K562 (cell line): ENCODE measurements around the gene SCAMP3. TPM values are rescaled to one million over a fixed set of nuclear protein-coding genes. Genes with fewer than 3 reads are reported as not detected.

Source experiments
- DNMT1 ChIP-seq: fragments of 450-650 bp; IDR thresholded peaks from 2 replicates; pipeline ENCODE4 v1.6.1; 2016; ENCODE audit warnings: antibody characterized with exemption, mild to moderate bottlenecking
- E2F3 ChIP-seq: fragments of 250-450 bp; sonication (Bioruptor Pico); IDR thresholded peaks from 2 replicates; pipeline ENCODE4 v1.4.0; 2020; ENCODE audit warnings: mild to moderate bottlenecking
- HDAC6 ChIP-seq: IDR thresholded peaks from 2 replicates; pipeline ENCODE4 v1.6.1; 2012; ENCODE audit warnings: low read depth, mild to moderate bottlenecking, control low read depth, inconsistent platforms, low read length, moderate library complexity
- MECOM ChIP-seq: fragments of 250-450 bp; sonication (Bioruptor Pico); IDR thresholded peaks from 2 replicates; pipeline ENCODE4 v1.8.0; 2022; ENCODE audit warnings: inconsistent platforms
- MYBL2 ChIP-seq, 2 experiments: fragments of 450-650 bp in 1 of 2; sonication (generic) in 1 of 2; formaldehyde crosslinking in 1 of 2; IDR thresholded peaks; 2 replicates each; pipeline versions ENCODE4 v1.6.1 to v1.8.1; 2017 to 2022; ENCODE audit warnings: borderline replicate concordance in 1 of 2, inconsistent platforms in 1 of 2, low read depth in 1 of 2, mild to moderate bottlenecking in 1 of 2, missing genetic modification reagents in 1 of 2, moderate library complexity in 1 of 2
- NEUROD1 ChIP-seq: fragments of 150-350 bp; IDR thresholded peaks from 2 replicates; pipeline ENCODE4 v1.6.1; 2014; ENCODE audit warnings: borderline replicate concordance, low read length, low read depth; ENCODE audit not compliant: partially characterized antibody
- POLR2G ChIP-seq: fragments of 200-400 bp; formaldehyde crosslinking; IDR thresholded peaks from 2 replicates; pipeline ENCODE4 v1.6.1; 2017; ENCODE audit warnings: low read depth, mild to moderate bottlenecking, antibody characterized with exemption, low read length, moderate library complexity
- PREB ChIP-seq: sonication (generic); formaldehyde crosslinking; IDR thresholded peaks from 2 replicates; pipeline ENCODE4 v1.8.1; 2023; ENCODE audit warnings: mild to moderate bottlenecking, missing genetic modification reagents
- RNF2 ChIP-seq: sonication (generic); IDR thresholded peaks from 2 replicates; pipeline ENCODE4 v1.6.1; 2016
- TAL1 ChIP-seq: fragments of 450-650 bp; IDR thresholded peaks from 2 replicates; pipeline ENCODE4 v1.6.1; 2016; ENCODE audit warnings: mild to moderate bottlenecking
- TCF7L2 ChIP-seq: fragments of 150-350 bp; IDR thresholded peaks from 2 replicates; pipeline ENCODE4 v1.6.1; 2016; ENCODE audit warnings: low read depth, mild to moderate bottlenecking, low read length, moderate library complexity
- ZBED1 ChIP-seq: IDR thresholded peaks from 2 replicates; pipeline ENCODE4 v1.6.1; 2014
- ZNF134 ChIP-seq: fragments of 250-450 bp; sonication (Bioruptor Pico); conservative IDR thresholded peaks from 2 replicates; pipeline ENCODE4 v1.4.0; 2020
- ZNF764 ChIP-seq: fragments of 250-450 bp; sonication (Bioruptor Pico); IDR thresholded peaks from 2 replicates; pipeline ENCODE4 v1.4.0; 2020; ENCODE audit warnings: low read depth, mild to moderate bottlenecking, moderate library complexity
- polyA plus RNA-seq, 8 experiments: library from polyadenylated mRNA; depleted of rRNA in 4 of 8; stranded (reverse) in 5 of 8; unstranded in 3 of 8; fragments of >200 nt; fragmentation: Nextera tagmentation in 2 of 8; fragmentation: Illumina TruSeq in 1 of 8; extraction: Ambion mirVana in 2 of 8; extraction: Trizol in 1 of 8; gene quantifications; 2 replicates each; pipeline versions ENCODE4 v1.2.1 to v1.2.3, GENCODE V29; 2011 to 2014; ENCODE audit warnings: inconsistent platforms in 1 of 8, missing spikeins in 1 of 8
- total RNA-seq, 7 experiments: library from RNA; depleted of rRNA in 6 of 7; stranded (reverse); fragments of >200 nt in 6 of 7; fragmentation: Illumina TruSeq in 2 of 7; extraction: Trizol in 2 of 7; gene quantifications; 2 replicates each; pipeline versions ENCODE4 v1.2.1 to v1.2.3, GENCODE V29; 2011 to 2021; ENCODE audit warnings: low replicate concordance in 1 of 7
- TF ChIP-seq, protein P1 (sequence below): fragments of 450-650 bp; IDR thresholded peaks from 2 replicates; pipeline ENCODE4 v1.7.0; 2016; ENCODE audit warnings: borderline replicate concordance
- TF ChIP-seq, protein P2 (sequence below): fragments of 450-650 bp; formaldehyde crosslinking; IDR thresholded peaks from 2 replicates; pipeline ENCODE4 v1.4.0; 2022; ENCODE audit warnings: missing genetic modification characterization
- TF ChIP-seq, protein P3 (sequence below): fragments of 450-650 bp; IDR thresholded peaks from 2 replicates; pipeline ENCODE4 v1.6.1; 2016
- TF ChIP-seq, protein P4 (sequence below): sonication (generic); formaldehyde crosslinking; IDR thresholded peaks from 2 replicates; pipeline ENCODE4 v1.8.0; 2022; ENCODE audit warnings: missing genetic modification reagents, mild to moderate bottlenecking, moderate library complexity, borderline replicate concordance

Gene SCAMP3
- total and polyA plus RNA-seq, 9 of the 15 experiments (the other 6 are each of a cell fraction or from before 2014, with no cell fraction given) = 14.2 to 131 (median 86.1) TPM

DNA sequence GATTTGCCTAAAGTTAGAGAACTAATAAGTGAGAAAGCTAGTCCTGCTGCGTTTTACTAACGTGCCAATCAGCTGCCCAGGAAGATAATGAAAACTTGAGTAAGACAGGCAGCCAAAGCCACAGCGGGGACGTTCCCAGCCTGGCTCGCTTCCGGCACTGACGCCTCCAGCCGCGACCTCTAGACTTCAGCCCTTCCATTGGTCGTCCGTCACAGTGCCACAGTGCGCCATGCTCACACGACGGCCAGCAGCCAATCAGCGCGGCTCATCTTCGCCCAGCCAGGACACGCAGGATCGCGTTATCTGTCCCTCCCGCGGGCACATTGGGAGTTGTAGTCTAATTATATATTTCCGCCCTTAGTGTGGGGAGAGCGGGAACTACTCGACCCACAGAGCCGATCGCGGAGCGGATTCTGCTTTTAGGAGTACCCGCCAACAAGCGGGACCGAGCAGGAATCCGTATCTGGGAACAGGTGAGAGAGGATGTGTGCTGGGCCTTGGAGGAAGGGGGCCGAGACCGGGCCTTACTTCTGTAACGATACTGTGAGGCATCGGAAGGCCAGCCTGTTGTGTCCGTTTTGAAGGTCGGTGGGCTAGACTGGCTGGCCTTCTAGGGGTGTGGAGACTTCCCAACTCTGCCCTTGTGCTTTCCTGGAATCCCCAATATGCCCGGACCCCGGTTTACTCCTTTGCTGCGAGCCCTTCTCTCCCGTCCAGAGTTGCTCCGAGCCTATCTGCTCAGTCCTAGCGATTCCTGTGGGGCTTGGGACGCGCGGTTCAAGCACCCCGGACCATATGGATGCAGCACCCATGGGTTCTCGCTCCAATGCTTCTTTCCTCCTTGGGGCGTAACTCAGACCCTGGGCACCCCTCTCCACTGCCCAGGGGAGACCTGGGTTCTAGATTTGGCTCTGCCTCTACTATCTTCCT is 46.6 kb upstream of the SCAMP3 start, which contains the start of gene FDPS (continued):
- peak; percentile 86 for TF ChIP-seq POLR2G
- no peak for TF ChIP-seq MYBL2 (IDR thresholded peaks at IDR 0.05; ENCODE audit: low read depth)
- TF ChIP-seq MYBL2 (CRISPR knock-in tag; IDR thresholded peaks at IDR 0.05; ENCODE audit: borderline replicate concordance) = no peak
- no peak for TF ChIP-seq TAL1
- TF ChIP-seq MECOM (CRISPR knock-in tag) = no peak
- TF ChIP-seq, protein P1, sequence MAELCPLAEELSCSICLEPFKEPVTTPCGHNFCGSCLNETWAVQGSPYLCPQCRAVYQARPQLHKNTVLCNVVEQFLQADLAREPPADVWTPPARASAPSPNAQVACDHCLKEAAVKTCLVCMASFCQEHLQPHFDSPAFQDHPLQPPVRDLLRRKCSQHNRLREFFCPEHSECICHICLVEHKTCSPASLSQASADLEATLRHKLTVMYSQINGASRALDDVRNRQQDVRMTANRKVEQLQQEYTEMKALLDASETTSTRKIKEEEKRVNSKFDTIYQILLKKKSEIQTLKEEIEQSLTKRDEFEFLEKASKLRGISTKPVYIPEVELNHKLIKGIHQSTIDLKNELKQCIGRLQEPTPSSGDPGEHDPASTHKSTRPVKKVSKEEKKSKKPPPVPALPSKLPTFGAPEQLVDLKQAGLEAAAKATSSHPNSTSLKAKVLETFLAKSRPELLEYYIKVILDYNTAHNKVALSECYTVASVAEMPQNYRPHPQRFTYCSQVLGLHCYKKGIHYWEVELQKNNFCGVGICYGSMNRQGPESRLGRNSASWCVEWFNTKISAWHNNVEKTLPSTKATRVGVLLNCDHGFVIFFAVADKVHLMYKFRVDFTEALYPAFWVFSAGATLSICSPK = no peak
- TF ChIP-seq, protein P2, sequence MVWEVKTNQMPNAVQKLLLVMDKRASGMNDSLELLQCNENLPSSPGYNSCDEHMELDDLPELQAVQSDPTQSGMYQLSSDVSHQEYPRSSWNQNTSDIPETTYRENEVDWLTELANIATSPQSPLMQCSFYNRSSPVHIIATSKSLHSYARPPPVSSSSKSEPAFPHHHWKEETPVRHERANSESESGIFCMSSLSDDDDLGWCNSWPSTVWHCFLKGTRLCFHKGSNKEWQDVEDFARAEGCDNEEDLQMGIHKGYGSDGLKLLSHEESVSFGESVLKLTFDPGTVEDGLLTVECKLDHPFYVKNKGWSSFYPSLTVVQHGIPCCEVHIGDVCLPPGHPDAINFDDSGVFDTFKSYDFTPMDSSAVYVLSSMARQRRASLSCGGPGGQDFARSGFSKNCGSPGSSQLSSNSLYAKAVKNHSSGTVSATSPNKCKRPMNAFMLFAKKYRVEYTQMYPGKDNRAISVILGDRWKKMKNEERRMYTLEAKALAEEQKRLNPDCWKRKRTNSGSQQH (CRISPR knock-in tag) = 0 out of 2 replicates have a peak, but pooled peaks have one; percentile 9
- peak; percentile 56; the same call in 1 of the 2 replicates for TF ChIP-seq ZBED1
- no peak for TF ChIP-seq ZNF134 (CRISPR knock-in tag)
- no peak for TF ChIP-seq RNF2
- 0 out of 2 replicates have a peak, but pooled peaks have one; percentile 49 for TF ChIP-seq E2F3 (CRISPR knock-in tag)
- TF ChIP-seq HDAC6 = no peak
- TF ChIP-seq, protein P3, sequence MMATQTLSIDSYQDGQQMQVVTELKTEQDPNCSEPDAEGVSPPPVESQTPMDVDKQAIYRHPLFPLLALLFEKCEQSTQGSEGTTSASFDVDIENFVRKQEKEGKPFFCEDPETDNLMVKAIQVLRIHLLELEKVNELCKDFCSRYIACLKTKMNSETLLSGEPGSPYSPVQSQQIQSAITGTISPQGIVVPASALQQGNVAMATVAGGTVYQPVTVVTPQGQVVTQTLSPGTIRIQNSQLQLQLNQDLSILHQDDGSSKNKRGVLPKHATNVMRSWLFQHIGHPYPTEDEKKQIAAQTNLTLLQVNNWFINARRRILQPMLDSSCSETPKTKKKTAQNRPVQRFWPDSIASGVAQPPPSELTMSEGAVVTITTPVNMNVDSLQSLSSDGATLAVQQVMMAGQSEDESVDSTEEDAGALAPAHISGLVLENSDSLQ = peak; percentile 95
- no peak for TF ChIP-seq TCF7L2
- TF ChIP-seq DNMT1 = no peak
- TF ChIP-seq PREB (CRISPR knock-in tag) = no peak
- TF ChIP-seq, protein P4, sequence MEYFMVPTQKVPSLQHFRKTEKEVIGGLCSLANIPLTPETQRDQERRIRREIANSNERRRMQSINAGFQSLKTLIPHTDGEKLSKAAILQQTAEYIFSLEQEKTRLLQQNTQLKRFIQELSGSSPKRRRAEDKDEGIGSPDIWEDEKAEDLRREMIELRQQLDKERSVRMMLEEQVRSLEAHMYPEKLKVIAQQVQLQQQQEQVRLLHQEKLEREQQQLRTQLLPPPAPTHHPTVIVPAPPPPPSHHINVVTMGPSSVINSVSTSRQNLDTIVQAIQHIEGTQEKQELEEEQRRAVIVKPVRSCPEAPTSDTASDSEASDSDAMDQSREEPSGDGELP (CRISPR knock-in tag) = peak; percentile 96
- peak; percentile 74 for TF ChIP-seq NEUROD1
- no peak for TF ChIP-seq ZNF764 (CRISPR knock-in tag)
